ENCODE measurements around the gene MTCL1. TPM values are rescaled to one million over a fixed set of nuclear protein-coding genes. Genes with fewer than 3 reads are reported as not detected.

The MTCL1 gene
- total and polyA plus RNA-seq, 2 of the 8 experiments (the other 6 are each of a cell fraction or from before 2014, with no cell fraction given) = 16.6 to 60.8 TPM

GRCh38 chr18:8816816-8817215 is 111.5 kb downstream of the MTCL1 start:
- Histone ChIP-seq H4K8ac (ENCODE audit: extremely low read depth, insufficient read depth, low read length) (no peak overlapping the region), H3K18ac (ENCODE audit: extremely low read depth, low read length) (no peak overlapping the region), H3K9me3 (ENCODE audit: insufficient read depth in 2 of 2, low read depth in 1 of 2, low read length in 1 of 2) (no peaks in the 10 kb centered on the region), H2AFZ (ENCODE audit: low read length) (no peak overlapping the region), H3K56ac (replicated peaks; ENCODE audit: insufficient read length, low read depth, low read length) (no peak overlapping the region), H3K9ac (replicated peaks in 1 of 4; ENCODE audit: extremely low read depth in 1 of 4, low read depth in 3 of 4, low read length in 3 of 4) (no peak overlapping the region), H2BK12ac (ENCODE audit: low read depth, low read length) (no peak overlapping the region), H4K5ac (ENCODE audit: insufficient read length, low read depth, low read length) (no peak overlapping the region), H3K36me3 (ENCODE audit: control insufficient read depth in 2 of 4, insufficient read depth in 4 of 4, low read length in 3 of 4) (peaks cover 7 to 60% (median 29%) of the 10 kb centered on the region in 4 experiments), H3K4me2 (ENCODE audit: insufficient read depth in 1 of 2, low read depth in 2 of 2, low read length in 2 of 2) (no peak overlapping the region), H2BK5ac (ENCODE audit: low read depth, low read length) (no peak overlapping the region), H4K91ac (replicated peaks; ENCODE audit: insufficient read length, low read length) (no peak overlapping the region), H2BK20ac (ENCODE audit: low read length) (no peak overlapping the region), H3K79me2 (ENCODE audit: control insufficient read depth in 1 of 2, insufficient read depth in 2 of 2, low read length in 2 of 2) (no peaks in the 10 kb centered on the region), H2BK15ac (ENCODE audit: low read length) (no peak overlapping the region), H3K27me3 (replicated peaks in 1 of 4; ENCODE audit: control insufficient read depth in 3 of 4, extremely low read depth in 1 of 4, insufficient read depth in 3 of 4, low read length in 3 of 4) (no peaks in the 10 kb centered on the region), H3K4me1 (replicated peaks in 1 of 4; ENCODE audit: control insufficient read depth in 3 of 4, insufficient read depth in 4 of 4, low read length in 3 of 4) (no peaks in the 10 kb centered on the region), H3K27ac (ENCODE audit: low read depth, low read length) (no peak overlapping the region), H3K4me3 (ENCODE audit: extremely low read depth in 1 of 4, insufficient read depth in 2 of 4, low read depth in 3 of 4, low read length in 4 of 4) (no peak overlapping the region), H2BK120ac (replicated peaks; ENCODE audit: low read depth, low read length) (no peak overlapping the region), H3K14ac (ENCODE audit: insufficient read length) (no peak overlapping the region), H3K23me2 (ENCODE audit: low read depth, low read length) (no peaks in the 10 kb centered on the region), H4K20me1 (replicated peaks in 1 of 2; ENCODE audit: control insufficient read depth in 1 of 2, insufficient read depth in 2 of 2, low read length in 2 of 2) (no peaks in the 10 kb centered on the region), H3K79me1 (ENCODE audit: low read depth, low read length) (no peaks in the 10 kb centered on the region), H2AK5ac (ENCODE audit: low read depth, low read length) (no peak overlapping the region), H3K4ac (replicated peaks; ENCODE audit: insufficient read length, low read depth, low read length) (no peak overlapping the region), H3K23ac (ENCODE audit: insufficient read length) (no peak overlapping the region)
- no peak for TF ChIP-seq SIN3A (conservative IDR thresholded peaks at IDR 0.05 in 1 of 2, IDR thresholded peaks at IDR 0.05 in 1 of 2; ENCODE audit: low read depth in 1 of 2, low read length in 2 of 2)
- TF ChIP-seq, protein P1, sequence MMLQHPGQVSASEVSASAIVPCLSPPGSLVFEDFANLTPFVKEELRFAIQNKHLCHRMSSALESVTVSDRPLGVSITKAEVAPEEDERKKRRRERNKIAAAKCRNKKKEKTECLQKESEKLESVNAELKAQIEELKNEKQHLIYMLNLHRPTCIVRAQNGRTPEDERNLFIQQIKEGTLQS (IDR thresholded peaks at IDR 0.05; ENCODE audit: insufficient read depth, low read depth, low read length) = no peak
- TF ChIP-seq SP2 (IDR thresholded peaks at IDR 0.05; ENCODE audit: low read length) = no peak
- TF ChIP-seq BACH1 (IDR thresholded peaks at IDR 0.05; ENCODE audit: low read length) = no peak
- no peak for TF ChIP-seq EZH2 (IDR thresholded peaks at IDR 0.05; ENCODE audit: low read depth, low read length, severe bottlenecking)
- no peak for TF ChIP-seq PHF8 (conservative IDR thresholded peaks at IDR 0.05; ENCODE audit: low read depth, low read length)
- TF ChIP-seq MAFK (IDR thresholded peaks at IDR 0.05; ENCODE audit: low read depth, low read length) = no peak
- no peak for TF ChIP-seq KDM5A (IDR thresholded peaks at IDR 0.05; ENCODE audit: low read length)
- TF ChIP-seq ZNF274 (IDR thresholded peaks at IDR 0.05; ENCODE audit: borderline replicate concordance, extremely low read depth, low read length) = no peak
- no peak for TF ChIP-seq SP4 (IDR thresholded peaks at IDR 0.05; ENCODE audit: low read length)
- no peak for TF ChIP-seq JUND (IDR thresholded peaks at IDR 0.05; ENCODE audit: low read length)
- ChIA-PET POLR2A (ENCODE audit: partially characterized antibody) (interaction anchor here (0.6 kb wide), 1 partner anchor 79 kb away, joined by 3 read pairs; no protein-coding TSS in a partner anchor), CTCF (ENCODE audit: partially characterized antibody) (interaction anchor here (0.9 to 1.8 kb wide), 4 partner anchors 16 to 171 kb away, joined by 3 to 5 read pairs (median 4); no protein-coding TSS in a partner anchor)
- DNase-seq (ENCODE audit: low read depth in 1 of 2, low spot score in 2 of 2) = no peak
- 89% methylated on average over 1 of the region's 1 CpG; no CpG with 5 or more reads in 1 of the 2 experiments for WGBS, 2 experiments (ENCODE audit: extremely low coverage in 1 of 2, insufficient coverage in 1 of 2, insufficient read length in 1 of 2, insufficient replicate concordance in 2 of 2, low coverage in 1 of 2, low lambda C conversion rate in 2 of 2, missing lambda C conversion rate in 1 of 2)
- no peak for FAIRE-seq
